Body of pancreas (tissue), 4 donors: ENCODE data around the gene FAM83C.

Experiments used
- POLR2A ChIP-seq, 3 donors: fragments of 450-650 bp; IDR thresholded peaks; one replicate each; pipeline ENCODE4 v1.6.1; 2016; ENCODE audit warnings: antibody characterized with exemption in 3 of 3, mild to moderate bottlenecking in 2 of 3
- TF ChIP-seq, protein P1 (sequence below), 7 experiments: fragments of 450-650 bp in 4 of 7; fragments of 200-600 bp in 3 of 7; sonication (generic) in 3 of 7; IDR thresholded peaks; one replicate each; pipeline ENCODE4 v1.5.1; 2016 to 2019; ENCODE audit warnings: antibody characterized with exemption in 7 of 7

DNA sequence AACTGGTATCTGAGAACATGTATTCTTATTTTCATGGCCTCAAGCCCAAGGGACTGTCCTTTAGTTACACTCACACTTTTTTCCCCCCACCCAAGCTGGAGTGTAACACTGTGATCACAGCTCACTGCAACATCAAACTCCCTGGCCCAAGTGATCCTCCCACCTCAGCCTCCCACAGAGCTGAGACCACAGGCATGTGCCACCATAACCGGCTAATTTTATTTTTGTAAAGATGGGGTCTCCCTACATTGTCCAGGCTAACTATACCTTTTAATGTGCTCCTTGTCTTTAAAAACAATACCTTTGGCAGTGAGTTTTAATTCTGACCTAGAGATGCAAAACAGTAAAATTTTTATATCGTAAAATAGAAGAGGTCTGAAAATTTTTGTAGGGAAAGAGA is 48.2 kb upstream of the FAM83C start:
- TF ChIP-seq, protein P1, sequence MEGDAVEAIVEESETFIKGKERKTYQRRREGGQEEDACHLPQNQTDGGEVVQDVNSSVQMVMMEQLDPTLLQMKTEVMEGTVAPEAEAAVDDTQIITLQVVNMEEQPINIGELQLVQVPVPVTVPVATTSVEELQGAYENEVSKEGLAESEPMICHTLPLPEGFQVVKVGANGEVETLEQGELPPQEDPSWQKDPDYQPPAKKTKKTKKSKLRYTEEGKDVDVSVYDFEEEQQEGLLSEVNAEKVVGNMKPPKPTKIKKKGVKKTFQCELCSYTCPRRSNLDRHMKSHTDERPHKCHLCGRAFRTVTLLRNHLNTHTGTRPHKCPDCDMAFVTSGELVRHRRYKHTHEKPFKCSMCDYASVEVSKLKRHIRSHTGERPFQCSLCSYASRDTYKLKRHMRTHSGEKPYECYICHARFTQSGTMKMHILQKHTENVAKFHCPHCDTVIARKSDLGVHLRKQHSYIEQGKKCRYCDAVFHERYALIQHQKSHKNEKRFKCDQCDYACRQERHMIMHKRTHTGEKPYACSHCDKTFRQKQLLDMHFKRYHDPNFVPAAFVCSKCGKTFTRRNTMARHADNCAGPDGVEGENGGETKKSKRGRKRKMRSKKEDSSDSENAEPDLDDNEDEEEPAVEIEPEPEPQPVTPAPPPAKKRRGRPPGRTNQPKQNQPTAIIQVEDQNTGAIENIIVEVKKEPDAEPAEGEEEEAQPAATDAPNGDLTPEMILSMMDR (IDR thresholded peaks at IDR 0.05) = no peak
- TF ChIP-seq POLR2A (IDR thresholded peaks at IDR 0.05) = no peak
